ENCODE data around the gene UMAD1. TPM values are rescaled to one million over a fixed set of nuclear protein-coding genes. Genes with fewer than 3 reads are reported as not detected.

The UMAD1 gene
- total RNA-seq, 4 donors from 2014 or later, result 5.6 to 13.2 (median 12.1) TPM

DNA sequence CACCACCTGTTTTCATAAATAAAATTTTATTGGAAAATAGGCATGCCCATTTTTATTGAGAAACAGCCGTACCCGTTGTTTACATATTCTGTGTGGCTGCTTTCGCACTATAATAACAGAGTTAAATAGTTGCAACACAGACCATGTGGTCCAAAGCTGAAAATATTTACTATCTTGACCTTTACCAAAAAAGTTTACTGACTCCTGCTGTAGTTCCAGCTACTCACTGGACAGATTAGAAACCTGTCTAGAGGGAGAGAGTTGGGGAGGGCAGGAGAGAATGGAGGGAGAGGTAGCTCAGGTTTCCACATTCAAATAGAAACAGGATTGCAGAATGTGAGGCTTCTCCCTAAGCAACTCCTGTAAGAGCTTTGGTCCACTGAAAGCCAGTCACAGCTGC, 273.0 kb downstream of the UMAD1 start:
- DNase-seq (ENCODE audit: low spot score) (no peak), ATAC-seq (ENCODE audit: low FRiP score) (no peak)
- TF ChIP-seq, protein P1, sequence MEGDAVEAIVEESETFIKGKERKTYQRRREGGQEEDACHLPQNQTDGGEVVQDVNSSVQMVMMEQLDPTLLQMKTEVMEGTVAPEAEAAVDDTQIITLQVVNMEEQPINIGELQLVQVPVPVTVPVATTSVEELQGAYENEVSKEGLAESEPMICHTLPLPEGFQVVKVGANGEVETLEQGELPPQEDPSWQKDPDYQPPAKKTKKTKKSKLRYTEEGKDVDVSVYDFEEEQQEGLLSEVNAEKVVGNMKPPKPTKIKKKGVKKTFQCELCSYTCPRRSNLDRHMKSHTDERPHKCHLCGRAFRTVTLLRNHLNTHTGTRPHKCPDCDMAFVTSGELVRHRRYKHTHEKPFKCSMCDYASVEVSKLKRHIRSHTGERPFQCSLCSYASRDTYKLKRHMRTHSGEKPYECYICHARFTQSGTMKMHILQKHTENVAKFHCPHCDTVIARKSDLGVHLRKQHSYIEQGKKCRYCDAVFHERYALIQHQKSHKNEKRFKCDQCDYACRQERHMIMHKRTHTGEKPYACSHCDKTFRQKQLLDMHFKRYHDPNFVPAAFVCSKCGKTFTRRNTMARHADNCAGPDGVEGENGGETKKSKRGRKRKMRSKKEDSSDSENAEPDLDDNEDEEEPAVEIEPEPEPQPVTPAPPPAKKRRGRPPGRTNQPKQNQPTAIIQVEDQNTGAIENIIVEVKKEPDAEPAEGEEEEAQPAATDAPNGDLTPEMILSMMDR (IDR thresholded peaks at IDR 0.05), result no peak

DNA sequence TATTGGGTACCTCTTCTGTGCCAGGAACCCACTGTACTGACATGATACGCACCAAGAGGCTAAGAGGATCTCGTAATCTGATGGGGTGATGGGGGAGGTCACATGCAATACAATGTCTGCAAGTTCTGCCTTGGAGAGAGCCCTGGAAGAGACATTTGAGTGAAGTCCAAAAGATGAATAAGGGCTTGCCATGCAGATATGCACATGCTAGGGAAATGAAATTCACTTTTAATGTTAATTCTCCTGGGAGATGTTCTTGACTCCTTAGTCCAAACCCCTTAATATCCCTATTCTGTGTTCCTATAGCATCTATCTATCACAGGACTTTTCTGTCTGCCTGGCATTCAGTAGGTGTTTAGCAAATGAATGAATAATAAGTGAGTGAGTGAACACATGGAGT, 274.0 kb downstream of the UMAD1 start:
- no peak for ATAC-seq (ENCODE audit: low FRiP score)
- DNase-seq (ENCODE audit: low spot score), result no peak
- TF ChIP-seq, protein P1 (IDR thresholded peaks at IDR 0.05), result no peak

DNA sequence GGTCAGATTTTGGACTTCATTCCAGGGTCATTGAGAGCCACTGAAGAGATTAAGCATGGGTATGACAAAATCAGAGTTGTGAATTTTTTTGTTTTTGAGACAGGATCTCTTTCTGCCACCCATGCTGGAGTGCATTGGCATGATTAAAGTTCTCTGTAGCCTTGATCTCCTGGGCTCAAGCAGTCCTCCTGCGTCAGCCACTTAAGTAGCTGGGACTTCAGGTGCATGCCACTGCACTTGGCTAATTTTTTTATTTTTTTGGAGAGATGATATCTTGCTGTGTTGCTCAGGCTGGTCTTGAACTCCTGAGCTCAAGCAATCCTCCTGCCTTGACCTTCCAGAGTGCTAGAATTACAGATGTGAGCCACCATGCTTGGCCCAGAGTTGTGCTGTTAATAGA, 275.5 kb downstream of the UMAD1 start:
- DNase-seq (ENCODE audit: low spot score), result no peak
- ATAC-seq (ENCODE audit: low FRiP score), result no peak
- TF ChIP-seq, protein P1 (IDR thresholded peaks at IDR 0.05), result no peak

DNA sequence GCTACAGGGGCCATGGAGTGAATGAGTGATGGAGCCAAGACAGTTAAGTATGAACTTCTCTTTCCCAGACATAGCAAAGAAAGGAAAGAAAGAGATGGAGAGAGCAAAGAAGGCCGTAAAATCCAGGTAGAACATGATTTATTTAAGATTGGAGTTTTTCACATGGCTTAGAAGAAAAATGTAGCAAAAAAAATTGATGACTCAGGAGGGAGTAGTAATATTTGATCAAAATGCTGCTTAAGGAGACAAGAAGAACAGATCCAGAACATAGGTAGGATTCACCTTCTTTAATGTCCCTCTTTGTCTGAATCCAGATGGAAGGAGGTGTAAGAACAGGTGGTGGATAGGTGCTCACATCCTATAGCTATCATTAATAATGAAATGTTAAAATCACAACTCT, 277.0 kb downstream of the UMAD1 start:
- DNase-seq (ENCODE audit: low spot score) (no peak), ATAC-seq (ENCODE audit: low FRiP score) (no peak)
- TF ChIP-seq, protein P1 (IDR thresholded peaks at IDR 0.05), result no peak

DNA sequence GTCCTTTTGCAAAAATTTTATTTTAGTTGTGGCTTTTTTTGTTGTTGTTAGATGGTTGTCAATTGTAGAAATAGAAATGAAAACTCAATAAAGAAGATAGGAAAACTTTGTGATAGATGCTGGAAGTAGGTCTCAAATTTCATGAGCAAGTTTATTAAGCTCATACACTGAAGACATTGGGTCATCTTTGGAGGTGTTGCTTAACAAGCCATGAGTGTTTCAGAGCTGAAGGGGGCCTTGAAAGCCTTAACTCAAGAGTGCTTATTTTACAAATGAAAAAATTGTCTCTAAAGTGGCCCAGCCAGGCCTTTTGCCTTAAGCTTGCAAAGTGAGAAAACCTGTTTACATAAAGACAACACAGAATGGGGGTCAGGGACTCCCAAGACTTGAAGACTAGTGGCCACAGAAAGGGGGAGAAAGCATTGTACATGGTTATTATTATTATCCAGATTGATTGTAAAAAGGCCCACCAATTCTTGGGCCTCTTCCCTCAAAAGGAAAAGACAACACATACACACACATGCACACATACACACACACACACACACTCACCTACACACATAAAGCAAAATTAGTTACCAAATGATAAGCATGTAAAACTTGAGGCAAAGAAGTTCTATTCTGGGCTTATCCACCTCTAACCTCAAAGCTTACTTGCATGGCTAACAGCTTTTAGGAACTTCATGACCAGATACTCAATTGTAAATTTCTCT, 278.3 kb downstream of the UMAD1 start:
- DNase-seq (ENCODE audit: low spot score) (no peak), ATAC-seq (ENCODE audit: low FRiP score) (no peak)
- TF ChIP-seq, protein P1 (IDR thresholded peaks at IDR 0.05), result no peak

DNA sequence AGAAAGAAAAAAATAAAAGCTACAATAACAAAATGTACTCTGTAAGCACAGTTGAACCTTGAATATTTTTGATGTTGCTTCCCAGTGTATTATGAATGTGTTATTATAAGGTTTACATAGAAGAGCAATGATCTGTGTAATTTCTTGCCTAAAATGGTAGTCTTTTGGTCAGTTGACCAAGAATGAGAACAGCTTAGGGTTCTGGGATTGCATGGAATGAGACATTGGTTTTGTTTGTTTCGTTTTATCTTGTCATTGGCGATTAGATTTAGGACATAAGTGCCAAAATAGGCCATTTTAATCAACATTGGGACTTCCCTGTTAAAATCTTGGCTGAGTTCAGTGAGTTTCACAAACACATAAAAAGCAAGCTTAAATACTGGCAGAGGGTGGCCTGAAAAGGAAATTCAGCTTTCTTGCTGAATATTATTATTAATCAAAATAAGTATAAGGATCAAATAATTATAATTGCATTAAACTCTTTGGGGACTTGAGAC, 278.9 kb downstream of the UMAD1 start:
- no peak for ATAC-seq (ENCODE audit: low FRiP score)
- TF ChIP-seq, protein P1 (IDR thresholded peaks at IDR 0.05), result no peak
- no peak for DNase-seq (ENCODE audit: low spot score)

DNA sequence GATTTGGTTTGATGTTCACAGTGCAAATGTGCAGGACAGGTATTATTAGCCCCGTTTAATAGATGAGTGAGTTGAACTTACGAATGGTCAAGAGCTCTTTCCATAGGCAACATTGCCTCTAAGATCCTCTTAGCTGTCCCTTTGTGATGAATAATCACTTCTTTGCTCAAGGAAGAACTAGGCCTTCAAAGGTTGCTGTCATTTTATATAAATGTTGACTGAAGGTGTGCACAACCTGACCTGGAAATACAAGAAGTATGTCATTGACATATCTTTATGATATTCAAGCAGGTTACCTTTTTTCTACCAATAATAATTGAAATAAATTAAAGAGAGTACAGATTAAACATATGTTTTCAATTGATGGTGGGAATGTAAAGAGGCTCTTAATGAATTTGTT, 279.5 kb downstream of the UMAD1 start:
- DNase-seq (ENCODE audit: low spot score) (no peak), ATAC-seq (ENCODE audit: low FRiP score) (no peak)
- TF ChIP-seq, protein P1 (IDR thresholded peaks at IDR 0.05), result no peak
